ENCODE measurements around the gene CD34. TPM values are rescaled to one million over a fixed set of nuclear protein-coding genes. Genes with fewer than 3 reads are reported as not detected.
"Not testable (repeated sequence)": the region's sequence is repeated elsewhere in the genome, so short reads cannot be mapped to it uniquely, and the experiment has no call there.

CD34 gene
- polyA plus RNA-seq, 4 donors: 79.5 to 116 (median 99.1) TPM

GRCh38 chr1:207877914-207878313 is 33.0 kb downstream of the CD34 start:
- DNase-seq (ENCODE audit: low read depth in 4 of 4, low spot score in 2 of 4): not testable (repeated sequence)

GRCh38 chr1:207876131-207876530 is 34.8 kb downstream of the CD34 start:
- no peak for DNase-seq (ENCODE audit: low read depth in 4 of 4, low spot score in 2 of 4)

GRCh38 chr1:207875532-207875931 is 35.4 kb downstream of the CD34 start:
- DNase-seq (ENCODE audit: low read depth in 4 of 4, low spot score in 2 of 4): no peak

GRCh38 chr1:207873055-207873890 is 37.7 kb downstream of the CD34 start:
- no peak for DNase-seq (ENCODE audit: low read depth in 4 of 4, low spot score in 2 of 4)

GRCh38 chr1:207872621-207873020 is 38.3 kb downstream of the CD34 start:
- no peak for DNase-seq (ENCODE audit: low read depth in 4 of 4, low spot score in 2 of 4)

GRCh38 chr1:207871117-207871649 is 39.7 kb downstream of the CD34 start:
- no peak for DNase-seq (ENCODE audit: low read depth in 4 of 4, low spot score in 2 of 4)

GRCh38 chr1:207870306-207871031 is 40.5 kb downstream of the CD34 start:
- DNase-seq (ENCODE audit: low read depth in 4 of 4, low spot score in 2 of 4): no peak

GRCh38 chr1:207869859-207870258 is 41.1 kb downstream of the CD34 start:
- no peak for DNase-seq (ENCODE audit: low read depth in 4 of 4, low spot score in 2 of 4)

GRCh38 chr1:207868774-207869721 is 41.9 kb downstream of the CD34 start:
- peak in 2 of 4 donors; percentile 63 to 74 for DNase-seq (ENCODE audit: low read depth in 4 of 4, low spot score in 2 of 4)

- DNase-seq (ENCODE audit: low read depth in 4 of 4, low spot score in 2 of 4): no peak
These were observed 42.6 kb downstream of the CD34 start for GRCh38 chr1:207868251-207868773.

GRCh38 chr1:207867136-207868109 is 43.5 kb downstream of the CD34 start:
- DNase-seq (ENCODE audit: low read depth in 4 of 4, low spot score in 2 of 4): no peak

GRCh38 chr1:207866471-207867135 is 44.3 kb downstream of the CD34 start:
- DNase-seq (ENCODE audit: low read depth in 4 of 4, low spot score in 2 of 4): no peak

- DNase-seq (ENCODE audit: low read depth in 4 of 4, low spot score in 2 of 4): no peak
These were observed 46.9 kb downstream of the CD34 start for GRCh38 chr1:207863893-207864535.

GRCh38 chr1:207862241-207862787 is 48.6 kb downstream of the CD34 start:
- no peak for DNase-seq (ENCODE audit: low read depth in 4 of 4, low spot score in 2 of 4)

GRCh38 chr1:207861442-207862177 is 49.3 kb downstream of the CD34 start:
- DNase-seq (ENCODE audit: low read depth in 4 of 4, low spot score in 2 of 4): no peak

- DNase-seq (ENCODE audit: low read depth in 4 of 4, low spot score in 2 of 4): no peak
These were observed 50.4 kb downstream of the CD34 start for GRCh38 chr1:207860531-207860930.

- no peak for DNase-seq (ENCODE audit: low read depth in 4 of 4, low spot score in 2 of 4)
These were observed 52.1 kb downstream of the CD34 start for GRCh38 chr1:207858806-207859205.

Data from left renal cortex interstitium (tissue), 4 donors.